Spleen (tissue), 11 donors: ENCODE measurements around the gene PPP1R15B. TPM values are rescaled to one million over a fixed set of nuclear protein-coding genes. Genes with fewer than 3 reads are reported as not detected.

Source experiments
- DNase-seq: peaks from one replicate; pipeline ENCODE4 v3.0.0-alpha.2; 2020
- H3K27ac ChIP-seq, 8 donors: fragments of 200-600 bp; sonication (generic) in 7 of 8; 1 replicate in 4 of 8; 2 replicates in 4 of 8; pipeline versions ENCODE4 v1.5.0 to v1.8.0; 2016 to 2021; ENCODE audit warnings: inconsistent platforms in 4 of 8, mild to moderate bottlenecking in 4 of 8, moderate library complexity in 1 of 8
- H3K27me3 ChIP-seq, 7 donors: fragments of 200-600 bp; sonication (generic) in 6 of 7; replicated peaks in 1 of 7; 1 replicate in 4 of 7; 2 replicates in 3 of 7; pipeline versions ENCODE4 v1.5.0 to v1.8.0; 2016 to 2021; ENCODE audit warnings: inconsistent platforms in 3 of 7, mild to moderate bottlenecking in 1 of 7
- H3K36me3 ChIP-seq, 6 donors: fragments of 200-600 bp; sonication (generic) in 5 of 6; 1 replicate in 4 of 6; 2 replicates in 2 of 6; pipeline versions ENCODE4 v1.5.0 to v1.8.0; 2016 to 2021; ENCODE audit warnings: inconsistent platforms in 2 of 6
- H3K4me1 ChIP-seq, 6 donors: fragments of 200-600 bp; sonication (generic) in 5 of 6; 1 replicate in 3 of 6; 2 replicates in 3 of 6; pipeline versions ENCODE4 v1.5.0 to v1.8.0; 2016 to 2021; ENCODE audit warnings: inconsistent platforms in 3 of 6
- H3K4me3 ChIP-seq, 8 donors: fragments of 200-600 bp; sonication (generic) in 7 of 8; 1 replicate in 4 of 8; 2 replicates in 4 of 8; pipeline versions ENCODE4 v1.5.0 to v1.8.0; 2016 to 2021; ENCODE audit warnings: inconsistent platforms in 4 of 8, mild to moderate bottlenecking in 4 of 8, moderate library complexity in 2 of 8
- H3K9me3 ChIP-seq, 8 donors: fragments of 200-600 bp; sonication (generic) in 7 of 8; 1 replicate in 4 of 8; 2 replicates in 4 of 8; pipeline versions ENCODE4 v1.5.0 to v1.8.0; 2016 to 2021; ENCODE audit warnings: inconsistent platforms in 4 of 8
- CTCF ChIP-seq, 11 experiments: fragments of 200-600 bp in 7 of 11; fragments of 450-650 bp in 4 of 11; sonication (generic) in 4 of 11; IDR thresholded peaks in 8 of 11; conservative IDR thresholded peaks in 3 of 11; 1 replicate in 7 of 11; 2 replicates in 4 of 11; pipeline versions ENCODE4 v1.4.0 to v1.8.0; 2016 to 2021; ENCODE audit warnings: antibody characterized with exemption in 11 of 11, inconsistent platforms in 4 of 11, mild to moderate bottlenecking in 1 of 11
- POLR2A ChIP-seq, 3 donors: fragments of 450-650 bp; IDR thresholded peaks; one replicate each; pipeline ENCODE4 v1.5.1; 2017; ENCODE audit warnings: antibody characterized with exemption in 3 of 3, mild to moderate bottlenecking in 1 of 3
- POLR2AphosphoS5 ChIP-seq, 3 donors: sonication (generic); formaldehyde crosslinking; IDR thresholded peaks; one replicate each; pipeline ENCODE4 v1.5.1; 2017; ENCODE audit warnings: antibody characterized with exemption in 3 of 3
- WGBS, 5 donors: extraction: QIAGEN DNeasy Blood & Tissue Kit in 3 of 5; methylation state at CpG; one replicate each; pipeline versions ENCODE4 v1.1.5 to v1.1.7; 2013 to 2018; 5-methylcytosine and 5-hydroxymethylcytosine counted together
- intact Hi-C: fragments of 100-400 bp; cut with DNase I; formaldehyde crosslinking; loops from one replicate; pipeline ENCODE4 v1.15.0; 2023; ENCODE audit warnings: low total_unique reads
- polyA plus RNA-seq, 3 donors: library from polyadenylated mRNA; stranded (reverse); fragments of 200-250 nt; gene quantifications; one replicate each; pipeline ENCODE4 v1.2.1, GENCODE V29; 2013
- total RNA-seq, 7 donors: library from RNA; depleted of rRNA in 3 of 7; stranded (reverse); fragments of >200 nt in 3 of 7; fragmentation: NEBNext Ultra II Directional in 4 of 7; extraction: Animal tissue kit (Norgen Biotek cat#: 25700) in 4 of 7; gene quantifications; one replicate each; pipeline versions ENCODE4 v1.1.0 to v1.2.1, GENCODE V29; 2016 to 2021
- donor health status: healthy with polysubstance abuse.
- donor health status: DM: no; HTN: no; CAD: no; lungs with moderate emphysema.
- donor health status: DM: no; HTN: no; CAD: no.
- donor health status: Bipolar disorder and iron deficiency.
- donor health status: healthy.
- donor health status: DM: no; HTN: no; CAD: no.
- donor health status: DM: yes; HTN: yes; CAD: no.

Gene PPP1R15B
- total and polyA plus RNA-seq, 10 donors = 10.8 to 73.1 (median 57.8) TPM

GRCh38 chr1:204377800-204378668, 33.6 kb downstream of the PPP1R15B start:
- no peaks in the 10 kb centered on the region for H3K36me3 ChIP-seq
- no peak for TF ChIP-seq POLR2A (IDR thresholded peaks at IDR 0.05)
- no peak for TF ChIP-seq CTCF (IDR thresholded peaks at IDR 0.05 in 8 of 11, conservative IDR thresholded peaks at IDR 0.05 in 3 of 11)
- no peak for TF ChIP-seq POLR2AphosphoS5 (IDR thresholded peaks at IDR 0.05)
- peak overlapping the region; percentile 34 to 72 (median 39) for H3K4me3 ChIP-seq
- peaks cover 0 to 34% (median 17%) of the 10 kb centered on the region in 6 donors for H3K4me1 ChIP-seq
- peak; percentile 85 for DNase-seq
- peaks cover 0 to 83% (median 27%) of the 10 kb centered on the region in 7 donors for H3K27me3 ChIP-seq
- no peaks in the 10 kb centered on the region for H3K9me3 ChIP-seq
- intact Hi-C loops = no loop called here
- 1 to 2% (median 2%) methylated on average over 26 to 55 of the region's 55 CpGs for WGBS, 5 donors
- H3K27ac ChIP-seq = no peak overlapping the region

GRCh38 chr1:204376919-204377799, 34.5 kb downstream of the PPP1R15B start:
- H3K4me3 ChIP-seq = peak overlapping the region in 7 of 8 donors; percentile 35 to 72 (median 39)
- H3K9me3 ChIP-seq = no peaks in the 10 kb centered on the region
- no peaks in the 10 kb centered on the region for H3K36me3 ChIP-seq
- peaks cover 0 to 78% (median 27%) of the 10 kb centered on the region in 7 donors for H3K27me3 ChIP-seq
- H3K4me1 ChIP-seq = peaks cover 0 to 28% (median 16%) of the 10 kb centered on the region in 6 donors
- WGBS, 5 donors = 73 to 78% (median 76%) methylated on average over 25 to 28 of the region's 28 CpGs
- H3K27ac ChIP-seq = no peak overlapping the region
- no peak for DNase-seq
- intact Hi-C loops = no loop called here
- TF ChIP-seq POLR2AphosphoS5 (IDR thresholded peaks at IDR 0.05) = no peak

- no peak overlapping the region for H3K27ac ChIP-seq
- peaks cover 0 to 77% (median 27%) of the 10 kb centered on the region in 7 donors for H3K27me3 ChIP-seq
- DNase-seq = no peak
- intact Hi-C loops = no loop called here
- no peaks in the 10 kb centered on the region for H3K36me3 ChIP-seq
- H3K4me1 ChIP-seq = peaks cover 0 to 27% (median 15%) of the 10 kb centered on the region in 6 donors
- H3K9me3 ChIP-seq = no peaks in the 10 kb centered on the region
- 23 to 56% (median 46%) methylated on average over 6 of the region's 6 CpGs for WGBS, 5 donors
- no peak overlapping the region for H3K4me3 ChIP-seq
- TF ChIP-seq POLR2AphosphoS5 (IDR thresholded peaks at IDR 0.05) (no peak), POLR2A (IDR thresholded peaks at IDR 0.05) (no peak), CTCF (IDR thresholded peaks at IDR 0.05 in 8 of 11, conservative IDR thresholded peaks at IDR 0.05 in 3 of 11) (no peak)
These were observed 35.2 kb downstream of the PPP1R15B start for GRCh38 chr1:204376465-204376864.

GRCh38 chr1:204373911-204374310, 37.7 kb downstream of the PPP1R15B start:
- Histone ChIP-seq H3K36me3 (no peaks in the 10 kb centered on the region), H3K27ac (no peak overlapping the region), H3K27me3 (peaks cover 0 to 54% (median 27%) of the 10 kb centered on the region in 7 donors), H3K4me1 (peaks cover 0 to 35% (median 16%) of the 10 kb centered on the region in 6 donors), H3K4me3 (no peak overlapping the region), H3K9me3 (no peaks in the 10 kb centered on the region)
- 56 to 78% (median 58%) methylated on average over 4 of the region's 4 CpGs for WGBS, 5 donors
- no peak for TF ChIP-seq CTCF (IDR thresholded peaks at IDR 0.05 in 8 of 11, conservative IDR thresholded peaks at IDR 0.05 in 3 of 11)
- TF ChIP-seq POLR2AphosphoS5 (IDR thresholded peaks at IDR 0.05) = no peak
- no peak for TF ChIP-seq POLR2A (IDR thresholded peaks at IDR 0.05)
- DNase-seq = no peak
- intact Hi-C loops = no loop called here
